GM19099 (cell line): ENCODE results near the gene TSGA10.

Experiments used
- POLR2A ChIP-seq: IDR thresholded peaks from 3 replicates; pipeline ENCODE4 v1.6.1; 2011; ENCODE audit warnings: low read depth; ENCODE audit not compliant: insufficient read length; ENCODE audit errors: extremely low read depth

TSGA10 gene

DNA sequence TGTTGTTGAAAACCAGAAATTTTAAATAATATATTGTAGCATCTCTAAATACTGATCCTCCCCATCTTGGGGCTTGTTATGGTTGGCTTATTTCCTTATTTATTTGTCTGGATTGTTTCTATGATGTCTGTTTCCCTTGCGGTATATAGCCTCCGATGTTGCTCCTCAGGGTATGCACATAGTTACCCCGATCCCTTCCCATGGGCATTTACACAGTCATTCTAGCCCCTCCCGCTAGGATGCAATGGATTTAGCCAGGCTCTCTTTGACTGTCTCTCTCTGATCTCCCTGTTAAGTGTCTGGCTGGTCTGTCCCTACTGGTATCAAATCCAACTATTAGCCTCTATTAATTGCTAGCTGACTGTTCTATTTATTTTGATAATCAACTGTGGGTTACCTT, 126.9 kb downstream of the TSGA10 start:
- no peak for TF ChIP-seq POLR2A

DNA sequence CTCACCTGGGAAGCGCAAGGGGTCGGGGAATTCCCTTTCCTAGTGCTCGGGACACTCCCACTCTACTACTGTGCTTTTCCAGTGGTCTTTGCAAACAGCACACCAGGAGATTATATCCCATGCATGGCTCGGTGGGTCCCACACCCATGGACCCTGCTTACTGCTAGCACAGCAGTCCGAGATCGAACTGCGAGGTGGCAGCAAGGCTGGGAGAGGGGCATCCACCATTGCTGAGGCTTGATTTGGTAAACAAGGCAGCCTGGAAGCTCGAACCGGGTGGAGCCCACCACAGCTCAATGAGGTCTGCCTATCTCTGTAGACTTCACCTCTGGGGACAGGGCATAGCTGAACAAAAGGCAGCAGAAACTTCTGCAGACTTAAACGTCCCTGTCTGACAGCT, 154.0 kb downstream of the TSGA10 start:
- no peak for TF ChIP-seq POLR2A

DNA sequence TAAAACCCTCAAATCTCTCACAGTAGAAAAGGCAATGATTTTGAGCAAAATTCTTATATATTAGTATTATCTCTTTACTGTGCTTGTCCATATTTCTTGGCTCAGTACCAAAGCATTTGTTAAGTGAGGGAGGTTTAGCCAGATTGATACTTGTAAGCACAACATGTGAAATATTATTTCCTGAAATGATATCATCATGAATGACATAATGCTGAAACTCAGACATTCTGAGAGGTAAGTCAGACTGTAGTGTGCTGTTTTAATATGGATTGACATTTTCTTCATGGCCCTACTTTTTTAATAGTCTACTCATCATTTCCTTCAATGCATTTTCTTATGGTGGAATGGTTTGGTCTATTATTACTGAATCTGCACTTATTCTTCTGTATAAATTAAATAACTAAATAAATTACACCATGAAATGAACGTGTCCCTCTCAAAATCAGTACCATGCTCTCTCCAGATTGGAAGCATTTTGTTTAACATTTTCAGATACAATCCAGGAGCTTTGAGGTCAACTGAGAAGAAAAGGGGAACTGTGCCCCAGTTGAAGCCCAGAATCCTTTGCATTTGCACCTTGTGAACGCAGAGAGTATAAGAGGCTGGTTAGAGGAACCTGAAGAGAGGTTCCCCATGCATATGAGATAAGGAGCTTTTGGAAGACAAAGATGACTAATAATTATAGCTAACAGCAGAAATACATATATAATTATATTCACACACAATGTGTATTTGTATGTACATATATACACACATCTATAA, 168.7 kb downstream of the TSGA10 start:
- no peak for TF ChIP-seq POLR2A

DNA sequence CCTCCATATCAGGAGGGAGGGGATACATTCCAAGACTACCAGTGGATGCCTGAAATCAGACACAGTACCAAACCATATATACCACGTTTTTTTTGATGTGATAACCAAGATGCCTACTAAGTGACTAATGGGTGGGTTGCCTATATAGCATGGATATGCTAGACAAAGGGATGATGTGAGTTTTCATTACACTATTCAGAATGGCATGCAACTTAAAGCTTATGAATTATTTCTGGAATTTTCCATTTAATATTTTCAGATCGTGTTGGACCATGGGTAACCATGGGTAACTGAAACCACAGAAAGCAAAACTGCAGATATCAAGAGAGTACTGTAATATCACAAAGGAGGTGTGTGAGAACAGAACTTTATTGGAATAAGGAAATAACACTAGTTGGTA, 179.1 kb downstream of the TSGA10 start:
- TF ChIP-seq POLR2A: no peak

DNA sequence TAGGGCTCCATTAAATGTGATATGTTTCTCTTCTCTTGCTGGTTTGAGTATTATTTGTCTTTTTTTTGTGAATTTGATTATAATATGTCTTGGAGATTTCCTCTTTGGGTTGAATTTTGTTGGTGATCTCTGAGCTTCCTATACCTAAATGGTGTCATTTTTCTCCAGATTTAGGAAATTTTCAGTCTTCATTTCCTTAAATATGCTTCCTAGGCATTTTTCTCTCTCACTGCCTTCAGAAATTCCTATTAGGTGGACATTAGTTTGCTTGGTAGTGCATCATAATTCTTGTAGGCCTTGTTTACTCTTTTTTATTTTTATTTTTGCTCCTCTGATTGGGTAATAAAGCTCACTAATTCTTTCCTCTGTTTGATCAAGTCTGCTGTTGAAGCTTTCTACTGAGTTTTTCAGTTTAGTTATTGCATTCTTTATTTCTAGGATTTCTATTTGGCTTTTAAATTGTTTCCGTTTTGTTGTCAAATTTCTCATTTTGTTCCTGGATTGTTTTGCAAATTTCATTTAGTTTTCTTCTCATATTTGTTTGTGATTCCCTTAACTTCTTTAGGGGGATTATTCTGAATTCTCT, 182.1 kb downstream of the TSGA10 start:
- no peak for TF ChIP-seq POLR2A

DNA sequence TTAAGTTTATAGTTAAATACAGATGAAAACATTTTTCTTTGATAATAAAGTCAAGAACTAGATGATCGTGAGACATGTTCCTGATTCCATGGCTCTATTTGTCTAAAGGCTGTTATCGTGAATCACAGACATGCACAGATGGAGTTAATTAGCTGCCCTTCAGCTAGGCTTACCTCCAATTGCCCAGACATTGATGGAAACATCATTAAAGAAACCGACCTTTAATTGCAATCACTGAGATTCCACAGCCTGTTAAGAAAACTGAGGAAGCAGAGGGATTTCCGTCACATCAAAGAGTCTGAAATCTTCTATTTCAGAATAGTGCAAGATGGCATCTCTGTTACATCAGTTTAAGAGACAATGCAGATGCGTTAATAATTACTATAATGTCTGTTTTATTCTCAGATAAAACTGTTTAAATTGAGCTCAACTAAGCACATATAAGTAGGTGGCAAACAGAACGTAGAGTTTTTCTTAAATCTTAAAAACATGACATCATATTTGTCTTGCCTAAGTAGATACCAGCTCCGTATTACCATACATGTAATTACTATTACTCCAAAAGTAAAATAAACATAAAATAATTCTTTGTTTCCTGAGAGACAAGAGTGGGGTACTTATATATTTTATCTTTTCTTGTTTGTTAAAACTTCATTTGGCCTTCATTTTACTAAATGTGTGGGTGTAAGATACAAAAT, 194.8 kb downstream of the TSGA10 start:
- no peak for TF ChIP-seq POLR2A

DNA sequence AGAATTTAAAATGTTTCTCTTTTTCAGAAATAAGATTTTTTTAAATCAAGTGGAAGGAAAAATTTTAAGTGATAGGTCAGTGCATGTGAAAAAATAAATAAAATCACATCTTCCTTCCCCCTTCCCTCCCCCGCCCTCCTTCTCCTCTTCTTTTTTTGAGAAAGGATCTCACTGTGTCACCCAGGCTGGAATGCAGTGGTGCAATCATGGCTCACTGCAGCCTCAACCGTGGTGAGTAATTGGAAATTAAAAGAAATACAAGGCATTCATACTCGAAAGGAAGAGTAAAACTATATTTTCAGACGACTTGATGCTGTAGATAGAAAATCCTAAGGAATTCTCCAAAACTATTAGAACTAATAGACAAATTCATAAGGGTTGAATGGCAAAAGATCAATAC, 201.8 kb downstream of the TSGA10 start:
- no peak for TF ChIP-seq POLR2A

DNA sequence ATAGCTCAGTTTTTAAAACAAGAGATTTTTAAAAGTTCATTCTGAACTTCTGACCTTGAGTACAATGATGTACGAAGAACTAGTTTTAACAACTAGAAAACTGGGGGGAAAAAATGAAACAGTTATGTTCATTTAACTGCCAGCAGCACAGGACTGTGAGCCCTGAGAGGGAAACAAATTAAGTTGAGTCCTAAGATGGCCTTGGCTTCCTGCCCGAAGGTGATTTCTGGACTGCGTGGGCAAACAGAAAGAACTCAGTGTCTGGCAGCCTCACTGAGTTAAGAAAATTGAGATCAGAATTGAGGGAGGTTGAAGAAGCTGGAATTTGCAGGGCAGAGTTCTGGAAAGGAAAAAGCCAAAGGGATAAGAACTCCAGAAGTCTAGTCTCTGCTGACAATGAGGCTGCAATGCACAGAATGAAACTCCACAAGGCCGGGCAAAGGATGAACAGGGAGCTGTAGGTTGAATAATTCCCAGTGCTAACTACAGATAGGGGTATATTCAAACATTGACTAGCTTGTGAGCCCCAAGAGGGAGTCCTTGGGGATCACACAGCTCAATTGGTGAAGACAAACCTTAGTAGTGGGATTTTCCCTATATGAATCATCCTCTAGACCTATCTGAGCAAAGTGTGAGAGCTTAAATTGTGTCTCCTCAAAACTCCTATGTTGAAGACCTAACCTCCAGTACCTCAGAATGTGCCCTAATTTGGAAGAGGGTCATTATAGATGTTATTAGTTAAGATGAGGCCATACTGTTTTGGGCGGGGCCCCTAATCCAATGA, 205.6 kb downstream of the TSGA10 start:
- TF ChIP-seq POLR2A: no peak

DNA sequence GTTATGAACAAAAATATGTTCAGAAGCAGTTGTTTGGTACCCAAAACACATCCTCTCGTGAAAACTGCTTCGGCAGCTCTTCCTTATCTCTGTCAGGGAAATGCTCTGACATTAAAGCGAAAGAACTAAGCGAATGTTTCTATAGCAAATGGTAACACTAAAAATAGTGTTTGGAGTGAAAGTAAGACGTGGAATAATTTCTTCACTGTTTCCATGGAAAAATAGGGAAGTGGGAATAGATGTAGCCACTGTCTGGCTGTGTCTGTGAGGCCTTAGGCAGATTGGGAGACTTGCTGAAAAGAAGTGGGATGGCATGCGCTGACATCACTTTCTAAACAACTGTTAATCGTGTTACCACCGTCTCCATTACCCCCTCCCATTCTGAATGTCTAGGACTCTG, 207.2 kb downstream of the TSGA10 start:
- TF ChIP-seq POLR2A: no peak
